GM12878 (cell line): ENCODE measurements around the gene CDH18.

Experiments used
- GATAD2B ChIP-seq: fragments of 450-650 bp; conservative IDR thresholded peaks from 2 replicates; pipeline ENCODE4 v1.6.1; 2017; ENCODE audit warnings: low read depth, mild to moderate bottlenecking, moderate library complexity
- IKZF1 ChIP-seq: fragments of 450-650 bp; conservative IDR thresholded peaks from 2 replicates; pipeline ENCODE4 v1.6.1; 2017; ENCODE audit warnings: antibody characterized with exemption, mild to moderate bottlenecking
- PML ChIP-seq: IDR thresholded peaks from 2 replicates; pipeline ENCODE4 v1.6.1; 2012; ENCODE audit warnings: low read length, inconsistent platforms
- POLR2A ChIP-seq: IDR thresholded peaks from 2 replicates; pipeline ENCODE4 v1.6.1; 2011; ENCODE audit warnings: low read depth, mild to moderate bottlenecking, low read length
- TF ChIP-seq, protein P1 (sequence below): IDR thresholded peaks from 2 replicates; pipeline ENCODE4 v1.6.1; 2011; ENCODE audit warnings: borderline replicate concordance, low read depth, mild to moderate bottlenecking, moderate library complexity, mixed read lengths, low read length; ENCODE audit not compliant: insufficient read depth; ENCODE audit errors: extremely low read length
- TF ChIP-seq, protein P2 (sequence below), 3 experiments: IDR thresholded peaks in 2 of 3; conservative IDR thresholded peaks in 1 of 3; 2 replicates each; pipeline ENCODE4 v1.5.1; 2011; ENCODE audit warnings: low read depth in 3 of 3, low read length in 3 of 3, mild to moderate bottlenecking in 3 of 3, control low read depth in 2 of 3, moderate library complexity in 2 of 3, inconsistent platforms in 1 of 3, mixed read lengths in 1 of 3; ENCODE audit not compliant: control insufficient read depth in 2 of 3, insufficient read depth in 1 of 3; ENCODE audit errors: extremely low read depth in 1 of 3
- TF ChIP-seq, protein P3 (sequence below): fragments of 450-650 bp; IDR thresholded peaks from 2 replicates; pipeline ENCODE4 v1.6.1; 2016; ENCODE audit warnings: mild to moderate bottlenecking

DNA sequence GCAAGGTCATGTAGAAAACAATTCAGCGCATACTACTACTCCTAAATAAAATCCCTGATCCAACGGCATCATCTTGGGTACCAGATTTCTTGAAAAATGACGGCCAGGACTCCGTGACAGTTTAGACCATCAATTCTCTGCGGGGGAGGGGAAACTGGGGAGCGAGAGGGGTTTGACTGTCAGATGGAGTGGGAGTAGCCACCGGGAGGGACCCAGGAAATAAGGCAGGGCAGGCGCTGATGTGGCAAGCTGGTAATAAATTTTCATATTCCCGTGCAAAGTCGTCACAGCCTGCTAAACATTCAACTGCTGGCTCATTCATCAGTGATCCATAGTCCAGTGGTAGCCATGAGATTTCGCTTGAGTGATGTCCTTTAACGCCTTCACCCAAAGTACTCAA lies 457 bp upstream of the CDH18 start:
- TF ChIP-seq, protein P1, sequence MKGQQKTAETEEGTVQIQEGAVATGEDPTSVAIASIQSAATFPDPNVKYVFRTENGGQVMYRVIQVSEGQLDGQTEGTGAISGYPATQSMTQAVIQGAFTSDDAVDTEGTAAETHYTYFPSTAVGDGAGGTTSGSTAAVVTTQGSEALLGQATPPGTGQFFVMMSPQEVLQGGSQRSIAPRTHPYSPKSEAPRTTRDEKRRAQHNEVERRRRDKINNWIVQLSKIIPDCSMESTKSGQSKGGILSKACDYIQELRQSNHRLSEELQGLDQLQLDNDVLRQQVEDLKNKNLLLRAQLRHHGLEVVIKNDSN: no peak
- TF ChIP-seq, protein P2, sequence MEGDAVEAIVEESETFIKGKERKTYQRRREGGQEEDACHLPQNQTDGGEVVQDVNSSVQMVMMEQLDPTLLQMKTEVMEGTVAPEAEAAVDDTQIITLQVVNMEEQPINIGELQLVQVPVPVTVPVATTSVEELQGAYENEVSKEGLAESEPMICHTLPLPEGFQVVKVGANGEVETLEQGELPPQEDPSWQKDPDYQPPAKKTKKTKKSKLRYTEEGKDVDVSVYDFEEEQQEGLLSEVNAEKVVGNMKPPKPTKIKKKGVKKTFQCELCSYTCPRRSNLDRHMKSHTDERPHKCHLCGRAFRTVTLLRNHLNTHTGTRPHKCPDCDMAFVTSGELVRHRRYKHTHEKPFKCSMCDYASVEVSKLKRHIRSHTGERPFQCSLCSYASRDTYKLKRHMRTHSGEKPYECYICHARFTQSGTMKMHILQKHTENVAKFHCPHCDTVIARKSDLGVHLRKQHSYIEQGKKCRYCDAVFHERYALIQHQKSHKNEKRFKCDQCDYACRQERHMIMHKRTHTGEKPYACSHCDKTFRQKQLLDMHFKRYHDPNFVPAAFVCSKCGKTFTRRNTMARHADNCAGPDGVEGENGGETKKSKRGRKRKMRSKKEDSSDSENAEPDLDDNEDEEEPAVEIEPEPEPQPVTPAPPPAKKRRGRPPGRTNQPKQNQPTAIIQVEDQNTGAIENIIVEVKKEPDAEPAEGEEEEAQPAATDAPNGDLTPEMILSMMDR (IDR thresholded peaks at IDR 0.05 in 2 of 3, conservative IDR thresholded peaks at IDR 0.05 in 1 of 3; ENCODE audit: control insufficient read depth in 2 of 3, extremely low read depth in 1 of 3, insufficient read depth in 1 of 3, low read depth in 3 of 3, low read length in 3 of 3): no peak
- TF ChIP-seq POLR2A (no peak), PML (no peak), IKZF1 (no peak), GATAD2B (no peak)
- TF ChIP-seq, protein P3, sequence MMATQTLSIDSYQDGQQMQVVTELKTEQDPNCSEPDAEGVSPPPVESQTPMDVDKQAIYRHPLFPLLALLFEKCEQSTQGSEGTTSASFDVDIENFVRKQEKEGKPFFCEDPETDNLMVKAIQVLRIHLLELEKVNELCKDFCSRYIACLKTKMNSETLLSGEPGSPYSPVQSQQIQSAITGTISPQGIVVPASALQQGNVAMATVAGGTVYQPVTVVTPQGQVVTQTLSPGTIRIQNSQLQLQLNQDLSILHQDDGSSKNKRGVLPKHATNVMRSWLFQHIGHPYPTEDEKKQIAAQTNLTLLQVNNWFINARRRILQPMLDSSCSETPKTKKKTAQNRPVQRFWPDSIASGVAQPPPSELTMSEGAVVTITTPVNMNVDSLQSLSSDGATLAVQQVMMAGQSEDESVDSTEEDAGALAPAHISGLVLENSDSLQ: no peak
